ENCODE results near the gene ADAT1.

DNA sequence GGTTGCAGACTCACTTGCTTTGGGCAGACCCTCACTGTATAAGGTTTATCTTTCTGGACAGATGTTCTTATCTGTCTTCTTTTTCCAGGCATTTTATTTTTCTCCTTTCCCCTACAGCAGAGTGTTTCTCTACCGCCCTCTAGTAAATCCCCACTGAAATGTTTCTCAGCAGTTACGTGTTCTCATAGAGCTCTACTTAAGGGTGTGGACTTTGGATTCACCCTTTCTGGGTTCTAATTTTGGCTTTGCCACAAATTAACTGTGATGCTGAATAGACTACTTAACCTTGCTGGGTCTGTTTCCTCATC lies 2.0 kb downstream of the ADAT1 start:
- TF ChIP-seq POLR2A (IDR thresholded peaks at IDR 0.05) = no peak
- TF ChIP-seq, protein P1, sequence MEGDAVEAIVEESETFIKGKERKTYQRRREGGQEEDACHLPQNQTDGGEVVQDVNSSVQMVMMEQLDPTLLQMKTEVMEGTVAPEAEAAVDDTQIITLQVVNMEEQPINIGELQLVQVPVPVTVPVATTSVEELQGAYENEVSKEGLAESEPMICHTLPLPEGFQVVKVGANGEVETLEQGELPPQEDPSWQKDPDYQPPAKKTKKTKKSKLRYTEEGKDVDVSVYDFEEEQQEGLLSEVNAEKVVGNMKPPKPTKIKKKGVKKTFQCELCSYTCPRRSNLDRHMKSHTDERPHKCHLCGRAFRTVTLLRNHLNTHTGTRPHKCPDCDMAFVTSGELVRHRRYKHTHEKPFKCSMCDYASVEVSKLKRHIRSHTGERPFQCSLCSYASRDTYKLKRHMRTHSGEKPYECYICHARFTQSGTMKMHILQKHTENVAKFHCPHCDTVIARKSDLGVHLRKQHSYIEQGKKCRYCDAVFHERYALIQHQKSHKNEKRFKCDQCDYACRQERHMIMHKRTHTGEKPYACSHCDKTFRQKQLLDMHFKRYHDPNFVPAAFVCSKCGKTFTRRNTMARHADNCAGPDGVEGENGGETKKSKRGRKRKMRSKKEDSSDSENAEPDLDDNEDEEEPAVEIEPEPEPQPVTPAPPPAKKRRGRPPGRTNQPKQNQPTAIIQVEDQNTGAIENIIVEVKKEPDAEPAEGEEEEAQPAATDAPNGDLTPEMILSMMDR (IDR thresholded peaks at IDR 0.05 in 4 of 5, conservative IDR thresholded peaks at IDR 0.05 in 1 of 5) = no peak
